Measurements from ENCODE around the gene CYP39A1.

CYP39A1 gene

GRCh38 chr6:46575530-46575929 lies 77.1 kb downstream of the CYP39A1 start:
- H3K36me3 ChIP-seq: no peaks in the 10 kb centered on the region
- H3K9me3 ChIP-seq: peaks cover 12% of the 10 kb centered on the region
- no peaks in the 10 kb centered on the region for H4K20me1 ChIP-seq
- H3K4me1 ChIP-seq: peaks cover 6% of the 10 kb centered on the region
- no peak overlapping the region for H3K27ac ChIP-seq
- 0 out of 2 replicates have a peak overlapping the region, but pooled peaks have one; percentile 11 for H3K4me2 ChIP-seq
- no peak overlapping the region for H3K4me3 ChIP-seq
- H3K9ac ChIP-seq: no peak overlapping the region
- no peak for TF ChIP-seq Cebpa-rat (IDR thresholded peaks at IDR 0.05)
- no peaks in the 10 kb centered on the region for H3K27me3 ChIP-seq

- Histone ChIP-seq H4K20me1 (no peaks in the 10 kb centered on the region), H3K4me1 (peaks cover 6% of the 10 kb centered on the region), H3K4me2 (no peak overlapping the region), H3K36me3 (no peaks in the 10 kb centered on the region), H3K4me3 (no peak overlapping the region), H3K27me3 (no peaks in the 10 kb centered on the region), H3K9me3 (peaks cover 12% of the 10 kb centered on the region), H3K27ac (no peak overlapping the region), H3K9ac (no peak overlapping the region)
- TF ChIP-seq Cebpa-rat (IDR thresholded peaks at IDR 0.05): no peak
Measured at GRCh38 chr6:46573140-46573539, 79.5 kb downstream of the CYP39A1 start.

- no peak overlapping the region for H3K4me2 ChIP-seq
- no peaks in the 10 kb centered on the region for H3K9me3 ChIP-seq
- H3K27ac ChIP-seq: no peak overlapping the region
- H3K9ac ChIP-seq: no peak overlapping the region
- H3K36me3 ChIP-seq: no peaks in the 10 kb centered on the region
- H4K20me1 ChIP-seq: no peaks in the 10 kb centered on the region
- no peak overlapping the region for H3K4me3 ChIP-seq
- H3K4me1 ChIP-seq: no peaks in the 10 kb centered on the region
- TF ChIP-seq Cebpa-rat (IDR thresholded peaks at IDR 0.05): no peak
- no peaks in the 10 kb centered on the region for H3K27me3 ChIP-seq
Measured at GRCh38 chr6:46565531-46565930, 87.1 kb downstream of the CYP39A1 start.

GRCh38 chr6:46563924-46564323 lies 88.7 kb downstream of the CYP39A1 start:
- Histone ChIP-seq H3K4me2 (no peak overlapping the region), H3K9ac (no peak overlapping the region), H3K27ac (no peak overlapping the region), H3K36me3 (no peaks in the 10 kb centered on the region), H3K27me3 (no peaks in the 10 kb centered on the region), H4K20me1 (no peaks in the 10 kb centered on the region), H3K4me1 (no peaks in the 10 kb centered on the region), H3K9me3 (no peaks in the 10 kb centered on the region), H3K4me3 (no peak overlapping the region)
- no peak for TF ChIP-seq Cebpa-rat (IDR thresholded peaks at IDR 0.05)

- H3K4me2 ChIP-seq: peak overlapping the region; percentile 62
- peaks cover 3% of the 10 kb centered on the region; the same call in 1 of the 2 replicates for H3K9me3 ChIP-seq
- H3K36me3 ChIP-seq: no peaks in the 10 kb centered on the region
- no peak for TF ChIP-seq Cebpa-rat (IDR thresholded peaks at IDR 0.05)
- peak overlapping the region; percentile 16; the same call in 1 of the 2 replicates for H3K9ac ChIP-seq
- H3K4me1 ChIP-seq: peaks cover 23% of the 10 kb centered on the region
- peak overlapping the region; percentile 63 for H3K27ac ChIP-seq
- H4K20me1 ChIP-seq: no peaks in the 10 kb centered on the region
- no peak overlapping the region for H3K4me3 ChIP-seq
- H3K27me3 ChIP-seq: no peaks in the 10 kb centered on the region
Measured at GRCh38 chr6:46556053-46556452, 96.6 kb downstream of the CYP39A1 start.

- Histone ChIP-seq H3K4me2 (peak overlapping the region; percentile 62), H3K27me3 (no peaks in the 10 kb centered on the region), H3K9ac (no peak overlapping the region), H3K36me3 (no peaks in the 10 kb centered on the region), H4K20me1 (no peaks in the 10 kb centered on the region), H3K4me3 (no peak overlapping the region), H3K27ac (peak overlapping the region; percentile 63; the same call in 1 of the 2 replicates), H3K4me1 (peaks cover 23% of the 10 kb centered on the region), H3K9me3 (peaks cover 3% of the 10 kb centered on the region; the same call in 1 of the 2 replicates)
- TF ChIP-seq Cebpa-rat (IDR thresholded peaks at IDR 0.05): no peak
Measured at GRCh38 chr6:46555129-46555528, 97.5 kb downstream of the CYP39A1 start.

GRCh38 chr6:46549155-46549554 lies 103.5 kb downstream of the CYP39A1 start:
- Histone ChIP-seq H3K9me3 (peaks cover 5% of the 10 kb centered on the region; the same call in 1 of the 2 replicates), H3K27me3 (no peaks in the 10 kb centered on the region), H3K4me3 (no peak overlapping the region), H3K9ac (no peak overlapping the region), H3K27ac (no peak overlapping the region), H3K36me3 (no peaks in the 10 kb centered on the region), H4K20me1 (no peaks in the 10 kb centered on the region), H3K4me2 (no peak overlapping the region), H3K4me1 (no peaks in the 10 kb centered on the region)
- TF ChIP-seq Cebpa-rat (IDR thresholded peaks at IDR 0.05): no peak

- H3K4me3 ChIP-seq: no peak overlapping the region
- H3K4me2 ChIP-seq: no peak overlapping the region
- H3K36me3 ChIP-seq: no peaks in the 10 kb centered on the region
- H3K27me3 ChIP-seq: no peaks in the 10 kb centered on the region
- H3K9ac ChIP-seq: no peak overlapping the region
- no peak for TF ChIP-seq Cebpa-rat (IDR thresholded peaks at IDR 0.05)
- peaks cover 5% of the 10 kb centered on the region; the same call in 1 of the 2 replicates for H3K9me3 ChIP-seq
- H4K20me1 ChIP-seq: no peaks in the 10 kb centered on the region
- no peaks in the 10 kb centered on the region for H3K4me1 ChIP-seq
- H3K27ac ChIP-seq: no peak overlapping the region
Measured at GRCh38 chr6:46541556-46541955, 111.1 kb downstream of the CYP39A1 start.

- Histone ChIP-seq H3K4me1 (no peaks in the 10 kb centered on the region), H3K9ac (no peak overlapping the region), H3K4me2 (no peak overlapping the region), H3K4me3 (no peak overlapping the region), H3K36me3 (no peaks in the 10 kb centered on the region), H3K27ac (no peak overlapping the region), H3K27me3 (no peaks in the 10 kb centered on the region), H4K20me1 (no peaks in the 10 kb centered on the region), H3K9me3 (peaks cover 9% of the 10 kb centered on the region)
- no peak for TF ChIP-seq Cebpa-rat (IDR thresholded peaks at IDR 0.05)
Measured at GRCh38 chr6:46539866-46540265, 112.8 kb downstream of the CYP39A1 start.

- no peaks in the 10 kb centered on the region for H4K20me1 ChIP-seq
- no peaks in the 10 kb centered on the region for H3K4me1 ChIP-seq
- H3K9me3 ChIP-seq: peaks cover 11% of the 10 kb centered on the region
- no peaks in the 10 kb centered on the region for H3K36me3 ChIP-seq
- no peak for TF ChIP-seq Cebpa-rat (IDR thresholded peaks at IDR 0.05)
- H3K27me3 ChIP-seq: no peaks in the 10 kb centered on the region
- H3K9ac ChIP-seq: no peak overlapping the region
- H3K27ac ChIP-seq: no peak overlapping the region
- H3K4me3 ChIP-seq: no peak overlapping the region
- no peak overlapping the region for H3K4me2 ChIP-seq
Measured at GRCh38 chr6:46538800-46539480, 113.7 kb downstream of the CYP39A1 start.
